Coronary artery (tissue), 2 donors: Measurements from ENCODE around the gene EIF5A2.
"Not testable (repeated sequence)": the region's sequence is repeated elsewhere in the genome, so short reads cannot be mapped to it uniquely, and the experiment has no call there.

Experiments used
- DNase-seq: peaks from one replicate; pipeline ENCODE4 v3.0.0-alpha.2; 2017; ENCODE audit warnings: low spot score
- H3K27ac ChIP-seq, 2 donors: fragments of 200-600 bp; sonication (generic); one replicate each; pipeline ENCODE4 v1.5.1; 2016 to 2019
- H3K4me3 ChIP-seq: fragments of 200-600 bp; sonication (generic); 2 replicates; pipeline ENCODE4 v1.5.1; 2016; ENCODE audit warnings: mild to moderate bottlenecking, moderate library complexity
- TF ChIP-seq, protein P1 (sequence below): fragments of 200-600 bp; sonication (generic); IDR thresholded peaks from one replicate; pipeline ENCODE4 v1.5.1; 2019; ENCODE audit warnings: antibody characterized with exemption

EIF5A2 gene

DNA sequence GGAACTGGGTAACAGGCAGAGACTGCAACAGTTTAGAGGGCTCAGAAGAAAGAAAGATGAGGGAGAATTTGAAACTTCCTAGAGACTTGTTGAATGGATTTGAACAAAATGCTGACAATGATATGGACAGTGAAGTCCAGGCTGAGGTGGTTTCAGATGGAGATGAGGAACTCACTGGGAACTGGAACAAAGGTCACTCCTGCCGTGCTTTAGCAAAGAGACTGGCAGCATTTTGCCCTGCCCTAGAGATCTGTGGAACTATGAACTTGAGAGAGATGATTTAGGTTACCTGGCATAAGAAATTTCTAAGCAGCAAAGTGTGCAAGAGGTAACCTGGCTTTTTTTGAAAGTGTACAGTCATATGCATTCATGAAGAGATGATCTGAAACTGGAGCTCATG lies 11.7 kb downstream of the EIF5A2 start:
- no peak for DNase-seq
- no peak overlapping the region for H3K4me3 ChIP-seq

DNA sequence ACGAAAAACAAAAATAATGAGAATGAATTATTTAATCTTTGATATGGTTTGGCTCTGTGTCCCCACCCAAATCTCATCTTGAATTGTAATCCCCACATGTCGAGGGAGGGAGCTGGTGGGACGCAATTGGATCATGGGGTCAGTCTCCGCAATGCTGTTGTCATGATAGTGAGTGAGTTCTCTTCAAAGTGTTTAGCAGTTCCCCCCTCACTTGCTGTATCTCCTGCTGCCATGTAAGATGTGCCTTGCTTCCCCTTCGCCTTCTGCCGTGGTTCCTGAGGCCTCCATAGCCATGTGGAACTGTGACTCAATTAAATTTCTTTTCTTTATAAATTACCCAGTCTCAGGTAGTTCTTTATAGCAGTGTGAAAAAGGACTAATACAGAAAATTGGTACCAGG lies 12.1 kb downstream of the EIF5A2 start:
- not testable (repeated sequence) for DNase-seq, H3K27ac ChIP-seq, H3K4me3 ChIP-seq

More for the DNA sequence above, 11.7 kb downstream of the EIF5A2 start:
- TF ChIP-seq, protein P1, sequence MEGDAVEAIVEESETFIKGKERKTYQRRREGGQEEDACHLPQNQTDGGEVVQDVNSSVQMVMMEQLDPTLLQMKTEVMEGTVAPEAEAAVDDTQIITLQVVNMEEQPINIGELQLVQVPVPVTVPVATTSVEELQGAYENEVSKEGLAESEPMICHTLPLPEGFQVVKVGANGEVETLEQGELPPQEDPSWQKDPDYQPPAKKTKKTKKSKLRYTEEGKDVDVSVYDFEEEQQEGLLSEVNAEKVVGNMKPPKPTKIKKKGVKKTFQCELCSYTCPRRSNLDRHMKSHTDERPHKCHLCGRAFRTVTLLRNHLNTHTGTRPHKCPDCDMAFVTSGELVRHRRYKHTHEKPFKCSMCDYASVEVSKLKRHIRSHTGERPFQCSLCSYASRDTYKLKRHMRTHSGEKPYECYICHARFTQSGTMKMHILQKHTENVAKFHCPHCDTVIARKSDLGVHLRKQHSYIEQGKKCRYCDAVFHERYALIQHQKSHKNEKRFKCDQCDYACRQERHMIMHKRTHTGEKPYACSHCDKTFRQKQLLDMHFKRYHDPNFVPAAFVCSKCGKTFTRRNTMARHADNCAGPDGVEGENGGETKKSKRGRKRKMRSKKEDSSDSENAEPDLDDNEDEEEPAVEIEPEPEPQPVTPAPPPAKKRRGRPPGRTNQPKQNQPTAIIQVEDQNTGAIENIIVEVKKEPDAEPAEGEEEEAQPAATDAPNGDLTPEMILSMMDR, result no peak
- no peak overlapping the region for H3K27ac ChIP-seq

DNA sequence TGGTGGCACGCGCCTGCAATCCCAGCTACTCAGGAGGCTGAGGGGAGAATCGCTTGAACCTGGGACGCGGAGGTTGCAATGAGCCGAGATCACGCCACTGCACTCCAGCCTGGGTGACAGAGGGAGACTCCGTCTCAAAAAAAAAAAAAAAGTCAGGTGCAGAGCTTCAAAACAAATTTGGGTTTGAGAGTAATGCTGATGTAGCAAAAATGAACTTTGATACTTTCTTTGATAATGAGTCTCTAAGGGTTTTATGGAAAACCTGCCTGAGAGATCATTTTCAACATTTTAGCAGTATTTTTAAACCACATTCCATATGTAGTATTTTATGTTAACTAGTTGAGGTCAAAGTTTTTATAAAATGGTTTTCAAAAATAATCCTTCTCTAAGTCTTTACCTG lies 14.5 kb downstream of the EIF5A2 start:
- Histone ChIP-seq H3K4me3 (no peak overlapping the region), H3K27ac (no peak overlapping the region)
- TF ChIP-seq, protein P1, result no peak
- no peak for DNase-seq

DNA sequence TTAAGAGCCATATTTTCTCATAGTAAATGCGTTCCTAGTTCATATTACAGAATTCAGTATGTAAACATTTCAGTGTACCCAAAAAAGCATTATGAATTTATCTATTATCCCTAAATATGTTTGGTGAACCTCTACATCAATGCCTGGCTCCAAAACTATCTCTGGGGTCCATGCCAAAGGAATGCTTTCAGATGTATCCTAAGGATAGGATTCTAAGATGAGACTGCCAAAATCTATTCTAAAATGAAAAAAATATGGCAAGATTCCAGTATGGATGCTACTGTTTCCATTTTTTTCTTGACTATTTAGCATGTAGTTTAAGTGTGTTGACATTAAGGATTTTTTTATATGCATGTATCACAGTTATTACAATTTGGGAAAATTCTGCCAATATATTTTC lies 18.8 kb downstream of the EIF5A2 start:
- TF ChIP-seq, protein P1, result no peak
- DNase-seq, result no peak
- Histone ChIP-seq H3K27ac (no peak overlapping the region), H3K4me3 (no peak overlapping the region)

DNA sequence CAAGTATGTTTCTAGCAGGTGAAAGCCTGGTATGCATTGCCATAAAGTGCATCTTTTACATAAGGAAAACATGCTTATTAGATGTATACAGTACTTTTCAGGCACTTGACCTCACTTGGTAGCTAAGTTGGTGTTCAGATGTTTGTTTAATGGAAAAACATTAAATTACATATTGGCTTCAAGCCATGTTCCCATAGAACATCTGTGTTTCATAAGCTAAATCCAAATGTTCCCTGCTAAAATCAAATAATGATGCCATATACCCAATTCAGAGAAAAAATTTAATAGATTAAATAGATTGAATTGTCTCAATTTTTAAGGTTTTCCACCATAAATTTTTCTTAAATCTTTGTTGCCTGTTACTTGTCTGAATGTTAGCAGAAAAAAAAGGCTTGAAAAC lies 19.3 kb downstream of the EIF5A2 start:
- TF ChIP-seq, protein P1, result no peak
- H3K27ac ChIP-seq, result no peak overlapping the region
- H3K4me3 ChIP-seq, result no peak overlapping the region
- DNase-seq, result no peak

DNA sequence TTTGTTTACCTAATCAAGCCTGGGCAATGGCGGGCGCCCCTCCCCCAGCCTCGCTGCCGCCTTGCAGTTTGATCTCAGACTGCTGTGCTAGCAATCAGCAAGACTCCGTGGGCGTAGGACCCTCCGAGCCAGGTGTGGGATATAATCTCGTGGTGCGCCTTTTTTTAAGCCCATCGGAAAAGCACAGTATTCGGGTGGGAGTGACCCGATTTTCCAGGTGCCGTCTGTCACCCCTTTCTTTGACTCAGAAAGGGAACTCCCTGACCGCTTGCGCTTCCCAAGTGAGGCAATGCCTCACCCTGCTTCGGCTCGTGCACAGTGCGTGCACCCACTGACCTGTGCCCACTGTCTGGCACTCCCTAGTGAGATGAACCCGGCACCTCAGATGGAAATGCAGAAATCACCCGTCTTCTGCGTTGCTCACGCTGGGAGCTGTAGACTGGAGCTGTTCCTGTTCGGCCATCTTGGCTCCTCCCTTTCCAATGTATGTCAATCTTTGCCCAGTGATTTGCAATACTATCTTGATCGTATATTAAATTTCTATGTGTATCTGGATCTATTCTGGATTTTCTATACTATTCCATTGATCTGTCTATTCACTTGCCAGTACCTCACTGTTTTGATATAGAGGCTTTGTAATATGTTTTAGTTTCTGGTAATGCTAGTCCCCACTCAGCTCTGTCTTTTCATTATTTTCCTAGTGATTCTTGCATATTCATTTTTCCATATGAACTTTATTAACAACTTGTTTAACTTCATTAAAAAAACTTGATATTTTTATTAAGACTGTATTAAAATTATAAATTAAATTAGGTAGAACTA lies 24.1 kb downstream of the EIF5A2 start:
- H3K4me3 ChIP-seq, DNase-seq: not testable (repeated sequence)

DNA sequence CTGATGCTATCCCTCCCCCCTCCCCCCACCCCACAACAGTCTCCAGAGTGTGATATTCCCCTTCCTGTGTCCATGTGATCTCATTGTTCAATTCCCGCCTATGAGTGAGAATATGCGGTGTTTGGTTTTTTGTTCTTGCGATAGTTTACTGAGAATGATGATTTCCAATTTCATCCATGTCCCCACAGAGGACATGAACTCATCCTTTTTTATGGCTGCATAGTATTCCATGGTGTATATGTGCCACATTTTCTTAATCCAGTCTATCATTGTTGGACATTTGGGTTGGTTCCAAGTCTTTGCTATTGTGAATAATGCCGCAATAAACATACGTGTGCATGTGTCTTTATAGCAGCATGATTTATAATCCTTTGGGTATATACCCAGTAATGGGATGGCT lies 29.7 kb downstream of the EIF5A2 start:
- H3K4me3 ChIP-seq, result not testable (repeated sequence)

More for the DNA sequence above, 24.1 kb downstream of the EIF5A2 start:
- H3K27ac ChIP-seq, result not testable (repeated sequence)

DNA sequence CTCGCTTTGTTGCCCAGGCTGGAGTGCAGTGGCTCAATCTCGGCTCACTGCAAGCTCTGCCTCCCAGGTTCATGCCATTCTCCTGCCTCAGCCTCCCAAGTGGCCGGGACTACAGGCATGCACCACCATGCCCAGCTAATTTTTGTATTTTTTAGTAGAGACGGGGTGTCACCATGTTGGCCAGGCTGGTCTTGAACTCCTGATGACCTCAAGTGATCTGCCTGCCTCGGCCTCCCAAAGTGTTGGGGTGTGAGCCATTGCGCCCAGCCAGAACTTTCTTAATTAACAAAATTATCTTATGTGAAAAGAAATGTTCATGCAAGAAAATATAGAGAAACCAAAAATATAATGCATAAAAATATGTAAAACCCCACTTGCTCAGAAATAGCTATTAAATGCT lies 31.1 kb downstream of the EIF5A2 start:
- H3K4me3 ChIP-seq, DNase-seq, H3K27ac ChIP-seq: not testable (repeated sequence)

More for the DNA sequence above, 29.7 kb downstream of the EIF5A2 start:
- not testable (repeated sequence) for DNase-seq, H3K27ac ChIP-seq

DNA sequence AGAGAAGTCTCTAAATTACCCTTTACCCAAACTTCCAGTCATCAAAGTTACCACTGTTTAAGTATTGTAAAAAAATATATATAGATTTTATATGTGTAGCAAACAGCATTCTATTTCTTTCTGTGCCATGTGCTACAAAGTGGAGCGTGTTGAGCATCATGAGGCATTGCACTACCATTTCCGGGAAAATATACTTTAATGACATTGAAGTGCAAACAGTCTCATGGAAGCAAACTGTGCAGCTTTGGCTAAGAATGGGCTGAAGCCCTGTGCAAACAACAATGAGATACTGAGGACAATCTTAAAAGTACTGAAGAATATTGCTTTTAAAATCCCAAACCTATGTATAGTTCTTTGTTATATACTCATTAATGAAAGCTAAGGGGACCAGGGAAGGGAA lies 31.9 kb downstream of the EIF5A2 start:
- DNase-seq, result no peak
- H3K27ac ChIP-seq, result no peak overlapping the region
- TF ChIP-seq, protein P1, result no peak
- H3K4me3 ChIP-seq, result no peak overlapping the region
